ENCODE data around the gene ATP1B2.
A peak's percentile ranks its signal among the peaks of the same experiment; 100 is the strongest.

The ATP1B2 gene

DNA sequence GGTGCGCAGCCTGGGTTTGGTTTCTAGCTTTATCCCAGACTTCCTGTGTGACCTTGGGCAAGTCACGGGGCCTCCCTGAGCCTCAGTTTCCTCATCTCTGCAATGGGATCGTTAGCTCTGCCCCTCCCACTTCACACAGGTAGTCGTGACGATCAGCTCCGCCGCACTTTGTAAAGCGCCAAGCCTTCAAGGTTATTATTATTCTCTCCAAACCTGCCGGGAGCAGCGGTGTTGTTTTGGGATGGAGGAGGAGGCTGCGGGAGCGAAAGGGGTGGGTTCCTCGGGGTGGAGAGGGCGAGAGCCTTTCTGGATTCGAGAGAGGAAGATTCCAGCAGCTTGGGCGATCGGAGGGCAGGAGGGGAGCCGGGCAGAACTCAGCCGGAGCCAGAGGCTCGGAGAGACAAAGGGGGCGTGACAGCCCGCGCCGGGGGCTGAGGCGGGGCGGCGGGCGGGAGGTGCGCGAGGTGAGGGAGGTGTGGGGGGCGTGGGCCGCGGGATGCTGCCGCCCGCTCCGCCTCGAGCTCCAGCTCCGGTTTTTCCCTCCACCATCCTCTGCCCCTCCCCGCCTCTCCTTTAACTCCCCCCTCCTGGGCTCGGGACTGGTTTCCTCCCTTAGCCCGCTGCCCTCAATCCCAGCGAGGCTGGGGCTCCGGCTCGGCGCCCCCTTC, 54.0 kb downstream of the ATP1B2 start, which contains the start of gene EFNB3:
Gene EFNB3 (plus strand): TSS at position 602 of the 668 bp plus-strand sequence. CDS start 397 bp downstream, outside the sequence.
- TF ChIP-seq EZH2 (IDR thresholded peaks at IDR 0.05; ENCODE audit: borderline replicate concordance, low read depth, low read length, severe bottlenecking), result no peak
- TF ChIP-seq, protein P1, sequence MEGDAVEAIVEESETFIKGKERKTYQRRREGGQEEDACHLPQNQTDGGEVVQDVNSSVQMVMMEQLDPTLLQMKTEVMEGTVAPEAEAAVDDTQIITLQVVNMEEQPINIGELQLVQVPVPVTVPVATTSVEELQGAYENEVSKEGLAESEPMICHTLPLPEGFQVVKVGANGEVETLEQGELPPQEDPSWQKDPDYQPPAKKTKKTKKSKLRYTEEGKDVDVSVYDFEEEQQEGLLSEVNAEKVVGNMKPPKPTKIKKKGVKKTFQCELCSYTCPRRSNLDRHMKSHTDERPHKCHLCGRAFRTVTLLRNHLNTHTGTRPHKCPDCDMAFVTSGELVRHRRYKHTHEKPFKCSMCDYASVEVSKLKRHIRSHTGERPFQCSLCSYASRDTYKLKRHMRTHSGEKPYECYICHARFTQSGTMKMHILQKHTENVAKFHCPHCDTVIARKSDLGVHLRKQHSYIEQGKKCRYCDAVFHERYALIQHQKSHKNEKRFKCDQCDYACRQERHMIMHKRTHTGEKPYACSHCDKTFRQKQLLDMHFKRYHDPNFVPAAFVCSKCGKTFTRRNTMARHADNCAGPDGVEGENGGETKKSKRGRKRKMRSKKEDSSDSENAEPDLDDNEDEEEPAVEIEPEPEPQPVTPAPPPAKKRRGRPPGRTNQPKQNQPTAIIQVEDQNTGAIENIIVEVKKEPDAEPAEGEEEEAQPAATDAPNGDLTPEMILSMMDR (IDR thresholded peaks at IDR 0.05; ENCODE audit: borderline replicate concordance, extremely low read depth, low read length, poor library complexity, severe bottlenecking), result no peak
- no peaks in the 10 kb centered on the region for H3K79me2 ChIP-seq (ENCODE audit: insufficient read depth, low read length)
- no peak within 1 kb of the TSS for H2AFZ ChIP-seq (ENCODE audit: low read depth, low read length)
- peaks cover 27% of the 10 kb centered on the region for H3K36me3 ChIP-seq (ENCODE audit: insufficient read depth, low read length)
- no peak within 1 kb of the TSS for H3K9ac ChIP-seq (ENCODE audit: low read depth, low read length)
- peaks cover 6% of the 10 kb centered on the region for H3K27me3 ChIP-seq (ENCODE audit: insufficient read depth, low read length, poor library complexity)
- DNase-seq (no peak), ATAC-seq (ENCODE audit: insufficient read depth, low read depth) (0 out of 3 replicates have a peak, but pooled peaks have one; percentile 8)
- no peak within 1 kb of the TSS for H3K27ac ChIP-seq (ENCODE audit: low read length)
- H3K4me3 ChIP-seq (ENCODE audit: low read depth in 1 of 2, low read length in 2 of 2), result no peak within 1 kb of the TSS
- H4K20me1 ChIP-seq (ENCODE audit: insufficient read depth, low read length), result peaks cover 21% of the 10 kb centered on the region; the same call in 1 of the 2 replicates
- H3K4me1 ChIP-seq (ENCODE audit: insufficient read depth, low read length), result no peaks in the 10 kb centered on the region
- H3K4me2 ChIP-seq (ENCODE audit: insufficient read depth, low read length), result no peak within 1 kb of the TSS
- no peaks in the 10 kb centered on the region for H3K9me3 ChIP-seq (ENCODE audit: insufficient read depth, low read length, severe bottlenecking)

DNA sequence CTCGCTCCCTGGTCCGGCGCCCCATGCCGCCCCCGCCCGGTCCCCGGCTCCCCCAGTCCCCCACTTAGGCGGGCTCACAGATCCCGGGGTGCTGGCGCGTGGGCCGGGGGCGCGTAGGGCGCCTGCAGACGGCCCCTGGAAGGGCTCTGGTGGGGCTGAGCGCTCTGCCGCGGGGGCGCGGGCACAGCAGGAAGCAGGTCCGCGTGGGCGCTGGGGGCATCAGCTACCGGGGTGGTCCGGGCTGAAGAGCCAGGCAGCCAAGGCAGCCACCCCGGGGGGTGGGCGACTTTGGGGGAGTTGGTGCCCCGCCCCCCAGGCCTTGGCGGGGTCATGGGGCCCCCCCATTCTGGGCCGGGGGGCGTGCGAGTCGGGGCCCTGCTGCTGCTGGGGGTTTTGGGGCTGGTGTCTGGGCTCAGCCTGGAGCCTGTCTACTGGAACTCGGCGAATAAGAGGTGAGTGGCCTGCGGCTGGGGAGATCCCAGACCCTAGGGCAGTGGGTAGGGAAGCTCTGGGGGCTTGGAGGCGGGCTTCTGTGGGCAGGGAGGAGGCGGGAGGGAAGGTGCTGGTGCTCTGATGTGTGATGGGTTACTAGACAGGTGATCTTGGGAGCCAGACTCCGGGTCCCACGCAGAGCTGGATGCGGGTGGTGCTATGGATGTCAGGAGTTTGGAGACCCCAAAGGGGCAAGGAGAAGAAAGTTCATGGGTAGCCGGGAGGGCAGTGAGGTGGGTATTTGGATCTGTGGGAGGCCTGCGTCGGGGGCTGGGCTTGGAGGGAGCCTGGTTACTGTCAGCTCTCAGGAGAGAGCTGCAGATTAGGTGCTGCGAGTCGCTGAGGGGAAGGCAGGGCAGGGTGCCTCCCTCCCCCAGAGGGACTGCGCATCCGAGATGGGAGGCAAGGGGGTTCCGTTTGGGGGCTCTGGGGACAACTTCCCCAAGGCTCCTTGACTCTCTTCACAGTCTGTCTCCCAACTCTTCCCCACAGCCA, 54.8 kb downstream of the ATP1B2 start:
- DNase-seq, result no peak
- TF ChIP-seq EZH2 (IDR thresholded peaks at IDR 0.05; ENCODE audit: borderline replicate concordance, low read depth, low read length, severe bottlenecking), result peak; percentile 19
- TF ChIP-seq, protein P1 (IDR thresholded peaks at IDR 0.05; ENCODE audit: borderline replicate concordance, extremely low read depth, low read length, poor library complexity, severe bottlenecking), result no peak
- Histone ChIP-seq H2AFZ (ENCODE audit: low read depth, low read length) (no peak overlapping the region), H3K4me2 (ENCODE audit: insufficient read depth, low read length) (no peak overlapping the region), H3K9me3 (ENCODE audit: insufficient read depth, low read length, severe bottlenecking) (no peaks in the 10 kb centered on the region), H3K9ac (ENCODE audit: low read depth, low read length) (no peak overlapping the region), H3K27ac (ENCODE audit: low read length) (no peak overlapping the region), H3K4me3 (ENCODE audit: low read depth in 1 of 2, low read length in 2 of 2) (no peak overlapping the region), H4K20me1 (ENCODE audit: insufficient read depth, low read length) (peaks cover 21% of the 10 kb centered on the region; the same call in 1 of the 2 replicates), H3K79me2 (ENCODE audit: insufficient read depth, low read length) (no peaks in the 10 kb centered on the region), H3K27me3 (ENCODE audit: insufficient read depth, low read length, poor library complexity) (peaks cover 6% of the 10 kb centered on the region), H3K4me1 (ENCODE audit: insufficient read depth, low read length) (no peaks in the 10 kb centered on the region), H3K36me3 (ENCODE audit: insufficient read depth, low read length) (peaks cover 26% of the 10 kb centered on the region)
- ATAC-seq (ENCODE audit: insufficient read depth, low read depth), result 0 out of 3 replicates have a peak, but pooled peaks have one; percentile 30

DNA sequence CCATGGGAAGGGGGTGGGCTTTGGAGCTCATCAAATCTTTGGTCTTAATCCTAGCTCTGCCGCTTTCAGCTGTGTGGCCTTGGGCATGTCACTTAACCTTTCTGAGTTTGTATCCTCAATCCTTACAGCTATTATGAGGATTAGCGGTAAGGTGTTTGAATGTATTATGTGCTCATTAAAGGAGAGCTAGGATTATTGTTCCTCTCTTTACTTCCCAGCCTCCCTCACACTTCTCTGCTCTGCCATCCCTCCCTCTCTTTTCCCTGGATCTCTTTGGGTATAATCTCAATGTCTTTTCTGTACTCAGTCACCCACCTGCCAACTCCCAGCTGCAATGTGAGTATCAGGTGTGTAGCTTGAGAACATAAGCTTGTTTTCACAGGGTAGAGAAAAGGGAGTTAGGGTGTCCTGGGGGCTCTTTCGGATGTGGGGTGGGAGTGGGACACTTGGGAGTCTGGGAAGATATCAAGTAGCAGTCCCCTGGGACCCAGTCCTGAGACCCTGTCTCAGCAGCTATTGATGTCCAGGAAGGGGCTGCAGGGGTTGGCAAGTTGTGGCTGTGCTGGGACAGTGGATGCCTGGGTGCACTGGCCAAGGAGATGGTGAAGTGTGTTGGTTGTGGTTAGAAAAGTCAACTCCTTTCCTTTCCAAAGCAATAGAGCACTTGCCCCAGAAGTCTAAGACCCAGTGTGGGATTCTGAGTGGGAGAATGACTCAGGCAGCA, 56.1 kb downstream of the ATP1B2 start:
- Histone ChIP-seq H3K9ac (ENCODE audit: low read depth, low read length) (no peak overlapping the region), H3K9me3 (ENCODE audit: insufficient read depth, low read length, severe bottlenecking) (no peaks in the 10 kb centered on the region), H2AFZ (ENCODE audit: low read depth, low read length) (no peak overlapping the region), H3K79me2 (ENCODE audit: insufficient read depth, low read length) (no peaks in the 10 kb centered on the region), H3K27me3 (ENCODE audit: insufficient read depth, low read length, poor library complexity) (peaks cover 6% of the 10 kb centered on the region), H3K4me2 (ENCODE audit: insufficient read depth, low read length) (no peak overlapping the region), H4K20me1 (ENCODE audit: insufficient read depth, low read length) (peaks cover 21% of the 10 kb centered on the region; the same call in 1 of the 2 replicates), H3K27ac (ENCODE audit: low read length) (no peak overlapping the region), H3K36me3 (ENCODE audit: insufficient read depth, low read length) (peaks cover 16% of the 10 kb centered on the region), H3K4me3 (ENCODE audit: low read depth in 1 of 2, low read length in 2 of 2) (no peak overlapping the region), H3K4me1 (ENCODE audit: insufficient read depth, low read length) (no peaks in the 10 kb centered on the region)
- DNase-seq (no peak), ATAC-seq (ENCODE audit: insufficient read depth, low read depth) (no peak)
- no peak for TF ChIP-seq EZH2 (IDR thresholded peaks at IDR 0.05; ENCODE audit: borderline replicate concordance, low read depth, low read length, severe bottlenecking)
- TF ChIP-seq, protein P1 (IDR thresholded peaks at IDR 0.05; ENCODE audit: borderline replicate concordance, extremely low read depth, low read length, poor library complexity, severe bottlenecking), result no peak
